ENCODE results near the gene GATAD2B. TPM values are rescaled to one million over a fixed set of nuclear protein-coding genes. Genes with fewer than 3 reads are reported as not detected.

Gene GATAD2B
- total RNA-seq, 4 donors from 2014 or later, result 16.7 to 28.1 (median 20.2) TPM

GRCh38 chr1:153801786-153802697 is 120.7 kb downstream of the GATAD2B start:
- WGBS, 2 donors (ENCODE audit: low coverage in 1 of 2), result 92% methylated on average over 7 of the region's 7 CpGs; no CpG with 5 or more reads in 1 of the 2 donors
- TF ChIP-seq POLR2A (IDR thresholded peaks at IDR 0.05) (no peak), CTCF (IDR thresholded peaks at IDR 0.05) (no peak)
- H3K27ac ChIP-seq, result no peak overlapping the region
- H3K27me3 ChIP-seq, result no peaks in the 10 kb centered on the region
- no peak for DNase-seq
- H3K36me3 ChIP-seq, result no peaks in the 10 kb centered on the region
- in situ Hi-C loops (cut with MboI; ENCODE audit: low pct_ligation_motif_present in 1 of 4, low pct_unique_long_range_greater_than_20kb in 1 of 4, low sequenced_read_pairs in 3 of 4) (loop anchor here (5.0 to 25.0 kb wide), 3 partner anchors 110 to 180 kb away; partner anchors contain the start of genes DENND4B (in 2 of the 4) and GATAD2B (in 1 of the 4)), intact Hi-C loops (cut with DNase I; ENCODE audit: low total_unique reads) (no loop called here)
- no peak overlapping the region for H3K4me3 ChIP-seq
- no peaks in the 10 kb centered on the region for H3K9me3 ChIP-seq
- H3K4me1 ChIP-seq, result peaks cover 0 to 19% (median 5%) of the 10 kb centered on the region in 4 donors

DNA sequence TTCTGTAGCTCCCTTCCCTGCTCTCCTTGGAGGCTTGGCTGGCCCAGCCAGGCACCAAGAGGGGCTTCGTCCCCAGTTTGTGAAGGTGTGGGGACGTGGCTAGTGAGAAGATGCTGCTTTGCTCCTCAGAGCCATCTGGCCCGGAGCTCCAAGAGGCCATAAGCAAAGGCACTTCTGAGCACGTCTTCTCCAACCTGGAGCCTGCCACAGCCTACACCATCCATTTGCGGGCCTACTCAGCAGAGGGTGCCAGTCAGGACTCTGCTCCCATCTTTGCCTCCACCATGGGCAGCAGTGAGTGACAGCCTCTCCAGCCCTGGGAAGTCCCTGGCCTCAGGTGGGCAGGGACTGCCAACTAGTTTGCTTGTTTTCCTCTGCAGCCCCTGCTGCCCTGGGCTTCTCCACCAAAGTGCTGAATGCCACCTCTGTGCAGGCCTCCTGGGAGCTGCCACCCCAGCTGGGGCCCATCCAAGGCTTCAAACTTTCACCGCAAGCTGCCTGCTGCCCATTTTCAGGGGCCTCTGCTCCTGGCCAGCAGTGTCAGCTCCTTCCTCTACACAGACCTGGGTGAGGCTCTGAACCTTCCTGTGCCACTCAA is 121.6 kb downstream of the GATAD2B start:
- no peaks in the 10 kb centered on the region for H3K27me3 ChIP-seq
- no peak overlapping the region for H3K27ac ChIP-seq
- in situ Hi-C loops (cut with MboI; ENCODE audit: low pct_ligation_motif_present in 1 of 4, low pct_unique_long_range_greater_than_20kb in 1 of 4, low sequenced_read_pairs in 3 of 4) (loop anchor here (5.0 to 25.0 kb wide), 3 partner anchors 111 to 181 kb away; partner anchors contain the start of genes DENND4B (in 2 of the 4) and GATAD2B (in 1 of the 4)), intact Hi-C loops (cut with DNase I; ENCODE audit: low total_unique reads) (no loop called here)
- peaks cover 0 to 17% (median 5%) of the 10 kb centered on the region in 4 donors for H3K4me1 ChIP-seq
- no peak for DNase-seq
- no peaks in the 10 kb centered on the region for H3K36me3 ChIP-seq
- 100% methylated on average over 1 to 6 of the region's 6 CpGs for WGBS, 2 donors (ENCODE audit: low coverage in 1 of 2)
- no peaks in the 10 kb centered on the region for H3K9me3 ChIP-seq
- no peak overlapping the region for H3K4me3 ChIP-seq
- TF ChIP-seq CTCF (IDR thresholded peaks at IDR 0.05) (no peak), EP300 (IDR thresholded peaks at IDR 0.05; ENCODE audit: low read depth) (no peak), POLR2AphosphoS5 (IDR thresholded peaks at IDR 0.05) (no peak)

DNA sequence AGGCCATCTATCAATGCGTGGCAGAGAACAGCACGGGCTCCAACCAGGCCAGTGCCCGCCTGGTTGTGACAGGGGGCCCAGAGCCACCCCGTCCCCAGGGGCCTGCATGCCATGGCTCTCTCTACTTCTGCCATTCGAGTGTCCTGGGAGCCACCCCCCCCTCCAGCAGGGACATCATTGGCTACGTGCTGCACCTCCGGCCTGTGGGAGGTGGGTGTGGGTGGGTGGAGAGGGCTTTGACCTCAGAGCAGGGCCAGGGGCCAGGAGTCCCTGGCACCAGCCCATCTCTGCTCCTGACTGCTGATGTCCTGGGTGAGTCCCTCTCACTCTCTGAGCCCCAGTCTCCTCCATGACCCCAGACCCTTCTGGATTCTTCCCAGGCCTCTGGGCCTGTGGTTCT is 122.3 kb downstream of the GATAD2B start:
- TF ChIP-seq EP300 (IDR thresholded peaks at IDR 0.05; ENCODE audit: low read depth), result no peak
- TF ChIP-seq POLR2AphosphoS5 (IDR thresholded peaks at IDR 0.05), result no peak
- TF ChIP-seq CTCF (IDR thresholded peaks at IDR 0.05), result no peak
- TF ChIP-seq POLR2A (IDR thresholded peaks at IDR 0.05), result no peak
- H3K36me3 ChIP-seq, result no peaks in the 10 kb centered on the region
- H3K4me1 ChIP-seq, result peaks cover 0 to 11% (median 3%) of the 10 kb centered on the region in 4 donors
- H3K9me3 ChIP-seq, result no peaks in the 10 kb centered on the region
- no peak for DNase-seq
- no peak overlapping the region for H3K4me3 ChIP-seq
- H3K27me3 ChIP-seq, result no peaks in the 10 kb centered on the region
- 85% methylated on average over 7 of the region's 7 CpGs; no CpG with 5 or more reads in 1 of the 2 donors for WGBS, 2 donors (ENCODE audit: low coverage in 1 of 2)
- in situ Hi-C loops (cut with MboI; ENCODE audit: low pct_ligation_motif_present in 1 of 4, low pct_unique_long_range_greater_than_20kb in 1 of 4, low sequenced_read_pairs in 3 of 4), result loop anchor here (5.0 to 25.0 kb wide), 3 partner anchors 112 to 182 kb away; partner anchors contain the start of genes DENND4B (in 2 of the 4) and GATAD2B (in 1 of the 4)
- intact Hi-C loops (cut with DNase I; ENCODE audit: low total_unique reads), result no loop called here
- no peak overlapping the region for H3K27ac ChIP-seq
